ENCODE measurements around the gene ZNF438.

Gene ZNF438

DNA sequence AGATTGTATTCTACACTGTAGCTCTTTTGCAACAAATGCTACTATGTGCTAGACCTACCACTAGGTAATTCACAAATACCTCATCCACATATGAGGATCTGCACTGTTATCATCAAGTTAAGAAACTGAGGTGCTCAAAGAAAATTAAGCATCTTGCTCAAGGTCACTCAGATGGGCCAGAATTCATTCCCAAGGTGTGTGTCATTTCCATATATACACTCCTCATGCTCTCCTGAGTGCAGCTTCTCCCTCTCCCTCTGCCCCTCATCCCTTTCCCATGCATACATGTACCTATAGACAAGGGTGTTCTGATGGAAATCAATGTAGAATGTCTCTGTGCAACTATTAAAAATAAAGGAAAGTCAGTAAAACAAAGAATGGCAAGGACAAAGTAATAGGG is 146.2 kb downstream of the ZNF438 start:
- DNase-seq (ENCODE audit: low read depth, low spot score): no peak

DNA sequence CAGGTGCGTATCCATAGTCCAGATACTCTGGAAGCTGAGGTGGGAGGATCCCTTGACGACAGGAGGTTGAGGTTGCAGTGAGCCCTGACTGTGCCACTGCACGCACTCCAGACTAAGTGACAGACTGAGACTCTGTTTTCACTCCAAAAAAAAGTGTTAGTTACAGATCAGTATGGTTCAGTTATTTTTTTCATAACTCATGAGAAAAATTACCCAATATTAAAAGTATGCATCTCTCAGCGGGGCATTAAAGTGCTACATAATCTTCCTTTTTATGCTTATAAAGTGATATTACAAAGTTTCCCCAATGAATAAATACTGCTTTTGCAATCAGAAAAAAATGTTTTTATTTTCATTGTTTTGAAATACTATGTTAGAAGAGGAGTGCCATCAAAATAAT is 147.9 kb downstream of the ZNF438 start:
- no peak for DNase-seq (ENCODE audit: low read depth, low spot score)

DNA sequence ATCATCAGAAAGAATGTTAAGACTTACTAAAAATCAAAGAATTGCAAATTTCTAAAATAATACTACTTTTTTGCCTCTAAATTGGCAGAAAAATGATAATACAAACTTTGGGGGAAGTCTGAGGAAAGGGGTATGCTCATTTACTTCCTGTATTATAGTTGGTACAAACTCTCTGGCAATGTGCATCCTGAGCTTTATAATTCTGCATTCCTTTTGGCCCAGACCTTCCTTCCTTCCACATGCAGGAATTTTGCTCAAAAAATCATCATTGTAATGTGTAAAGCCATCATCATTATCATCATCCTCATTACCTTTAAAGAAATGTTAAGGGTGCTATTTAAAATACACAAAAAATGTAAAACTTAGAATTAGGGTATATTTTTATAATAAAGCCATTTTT is 148.5 kb downstream of the ZNF438 start:
- DNase-seq (ENCODE audit: low read depth, low spot score): no peak

DNA sequence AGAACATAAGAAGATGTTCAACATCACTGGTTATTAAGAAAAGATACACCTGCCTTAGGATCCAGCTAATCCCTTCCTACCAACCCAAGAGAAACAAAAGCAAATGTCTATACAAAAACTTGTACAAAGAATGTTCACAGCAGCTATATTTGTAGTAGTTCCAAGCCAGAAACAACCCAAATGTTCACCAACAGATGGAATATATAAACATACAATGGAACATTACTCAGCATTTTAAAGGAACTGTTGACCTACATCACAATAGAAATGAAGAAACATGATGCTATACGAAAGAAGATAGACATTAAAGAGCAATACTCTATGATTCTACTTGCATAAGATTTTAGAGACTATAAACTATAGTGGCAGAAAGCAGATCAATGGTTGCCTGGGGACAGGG is 149.4 kb downstream of the ZNF438 start:
- no peak for DNase-seq (ENCODE audit: low read depth, low spot score)

DNA sequence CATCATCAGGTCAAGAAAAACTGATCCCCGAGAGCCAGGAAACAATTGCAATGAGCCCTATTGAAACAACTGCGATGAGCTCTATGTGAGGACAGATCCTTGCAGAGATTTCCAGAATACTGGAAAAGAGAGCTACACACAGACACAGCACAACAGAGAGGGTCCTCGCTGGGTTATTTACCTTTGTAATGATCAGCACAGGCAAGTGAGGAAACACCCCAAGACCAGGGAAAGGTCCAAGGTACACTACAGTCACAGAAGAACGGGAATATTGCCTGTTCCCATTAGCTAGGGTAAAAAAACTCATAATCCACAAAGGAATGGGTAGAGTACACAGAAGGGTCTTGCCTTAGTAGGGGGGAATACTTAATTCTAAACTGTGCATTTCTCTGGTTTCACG is 152.7 kb downstream of the ZNF438 start:
- DNase-seq (ENCODE audit: low read depth, low spot score): no peak

DNA sequence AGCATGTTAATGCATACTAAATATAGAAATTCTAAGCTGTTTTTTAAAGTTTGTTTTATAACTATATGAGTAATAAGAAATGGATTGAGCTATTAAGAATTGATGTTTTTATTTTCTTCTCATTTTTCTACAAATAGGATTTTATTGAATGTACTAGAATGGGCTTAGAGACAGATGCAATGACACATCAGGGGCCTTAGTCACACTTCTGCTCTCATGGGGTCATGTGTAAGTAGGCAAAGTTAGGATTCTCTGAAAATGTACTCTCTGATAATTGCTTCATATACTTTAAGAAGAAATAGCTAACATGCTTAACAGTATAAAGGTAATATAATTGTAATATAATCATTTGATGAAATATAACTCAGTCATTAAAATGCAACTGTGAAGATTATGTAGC is 154.6 kb downstream of the ZNF438 start:
- DNase-seq (ENCODE audit: low read depth, low spot score): no peak

DNA sequence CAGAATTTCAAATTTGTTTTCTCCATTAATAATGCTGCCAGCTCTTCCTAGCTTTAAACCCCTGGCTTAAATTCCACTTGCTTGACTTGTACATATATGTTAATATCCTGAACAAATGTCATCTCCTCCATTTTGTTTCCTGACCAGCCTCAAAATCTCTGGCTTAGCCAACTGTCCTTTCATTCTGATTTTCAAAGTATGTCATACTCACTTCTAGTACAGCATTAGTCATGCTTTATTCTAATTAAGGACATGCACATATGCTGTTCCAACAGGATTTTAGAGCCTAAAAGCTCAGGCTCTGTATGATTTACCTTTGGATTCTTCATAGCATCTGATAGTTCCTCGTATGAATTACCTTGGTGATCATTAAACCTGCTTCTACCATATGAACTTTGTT is 158.3 kb downstream of the ZNF438 start:
- no peak for DNase-seq (ENCODE audit: low read depth, low spot score)

DNA sequence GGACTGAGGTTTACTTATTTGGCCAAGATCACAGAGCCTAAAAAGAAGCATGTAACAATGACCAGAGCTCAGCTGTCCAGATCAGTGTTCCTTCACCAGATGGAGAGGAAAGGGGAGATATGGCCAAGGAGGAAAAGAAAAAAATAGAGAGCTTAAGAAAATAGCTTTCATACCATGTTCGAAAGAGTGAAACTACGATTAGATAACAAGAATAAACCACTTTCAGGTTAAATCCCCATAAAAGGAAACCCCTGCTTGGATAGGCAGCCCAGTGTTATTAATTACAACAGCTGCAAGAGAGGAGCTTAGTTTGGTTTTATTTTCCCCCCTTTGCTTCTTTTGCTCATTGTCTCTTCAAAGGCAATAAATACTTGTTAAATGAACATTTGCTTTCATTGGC is 160.8 kb downstream of the ZNF438 start:
- DNase-seq (ENCODE audit: low read depth, low spot score): no peak

DNA sequence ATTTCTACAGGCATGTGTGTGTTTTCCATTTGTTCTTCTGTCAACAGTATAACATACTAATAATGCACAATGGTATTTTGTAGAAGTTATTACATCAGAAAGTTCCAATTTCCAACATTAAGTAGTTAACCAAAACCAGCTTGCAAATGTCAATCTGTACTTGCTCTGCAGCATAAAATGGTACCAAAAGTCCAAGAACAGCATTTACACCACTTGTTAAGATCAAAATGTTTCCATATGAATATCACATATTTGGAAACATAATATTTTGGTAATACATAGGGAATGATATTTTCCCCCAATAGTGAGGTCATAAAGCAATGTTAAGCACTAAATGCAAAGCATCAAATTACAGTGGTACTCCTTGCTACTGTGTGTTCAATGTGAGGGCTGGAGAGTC is 162.1 kb downstream of the ZNF438 start:
- no peak for DNase-seq (ENCODE audit: low read depth, low spot score)

DNA sequence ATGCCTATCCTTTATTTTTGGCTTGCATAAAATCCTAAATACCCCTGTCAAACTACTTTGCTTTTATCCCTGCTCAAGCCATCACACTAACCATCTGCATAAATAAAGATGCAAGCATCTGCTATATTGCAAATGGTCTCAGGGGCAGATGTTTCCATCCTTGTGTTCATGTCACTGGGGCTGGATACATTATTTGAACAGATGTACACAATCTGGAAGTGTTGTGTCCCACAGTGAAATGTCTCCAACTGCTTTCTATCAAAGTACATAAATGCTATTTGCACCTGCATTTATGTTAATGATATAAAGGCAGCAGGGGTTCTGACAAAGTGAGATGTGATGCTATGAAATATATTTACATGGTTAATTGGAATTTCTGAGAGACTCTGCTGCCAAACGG is 163.1 kb downstream of the ZNF438 start:
- DNase-seq (ENCODE audit: low read depth, low spot score): no peak

DNA sequence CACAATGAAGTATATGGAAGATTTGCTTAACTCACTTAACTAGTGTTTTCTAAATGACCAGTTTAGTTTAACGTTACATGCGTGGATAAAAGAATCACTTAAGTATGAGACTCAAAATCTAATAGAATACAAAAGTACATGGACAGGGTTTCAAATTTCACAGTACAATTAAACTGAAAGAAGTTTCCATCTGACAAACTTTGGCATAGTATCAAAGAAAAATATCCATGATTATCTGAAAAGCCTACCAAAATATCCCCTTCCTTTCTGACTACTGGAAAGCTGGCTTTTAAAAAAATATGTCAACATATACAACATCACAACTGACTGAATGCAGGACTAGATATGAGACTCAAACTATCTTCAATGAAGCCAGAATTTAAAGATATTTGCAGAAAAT is 164.8 kb downstream of the ZNF438 start:
- DNase-seq (ENCODE audit: low read depth, low spot score): no peak

DNA sequence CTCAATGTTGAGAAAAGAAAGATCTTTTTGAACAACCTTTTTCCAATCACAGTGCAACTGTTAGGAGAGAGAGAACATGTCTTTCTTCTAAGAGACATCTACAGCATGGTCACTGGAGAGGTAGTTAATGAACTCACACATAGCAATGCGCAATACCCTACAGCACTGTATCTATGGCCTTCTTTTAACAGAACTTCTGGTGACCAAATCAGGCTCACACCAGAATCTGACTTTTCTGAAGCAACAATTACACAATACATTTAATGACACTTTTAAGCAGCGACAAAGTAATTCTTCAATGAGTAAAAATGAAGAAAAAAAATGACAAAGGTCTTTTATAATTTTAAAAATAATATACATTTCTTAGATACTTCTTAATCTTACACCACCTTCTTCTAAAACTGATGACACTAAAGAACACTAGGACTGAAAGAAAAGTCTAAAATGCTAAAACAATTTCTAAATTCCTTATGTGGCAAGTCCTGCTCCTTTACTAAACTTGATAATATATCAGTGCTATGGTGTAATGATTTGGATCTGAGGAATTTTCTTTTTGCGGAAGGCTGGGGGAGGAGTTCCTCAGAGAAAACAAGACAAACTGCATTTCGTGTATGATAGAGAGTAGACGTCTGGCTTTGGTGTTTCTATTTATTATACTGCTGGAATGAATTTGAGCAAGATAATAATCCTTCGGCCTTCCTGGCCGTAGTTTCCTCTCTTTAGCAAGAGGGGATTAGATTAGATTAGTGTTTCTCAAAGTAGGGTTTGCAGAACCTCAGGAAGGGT is 166.3 kb downstream of the ZNF438 start:
- DNase-seq (ENCODE audit: low read depth, low spot score): no peak

DNA sequence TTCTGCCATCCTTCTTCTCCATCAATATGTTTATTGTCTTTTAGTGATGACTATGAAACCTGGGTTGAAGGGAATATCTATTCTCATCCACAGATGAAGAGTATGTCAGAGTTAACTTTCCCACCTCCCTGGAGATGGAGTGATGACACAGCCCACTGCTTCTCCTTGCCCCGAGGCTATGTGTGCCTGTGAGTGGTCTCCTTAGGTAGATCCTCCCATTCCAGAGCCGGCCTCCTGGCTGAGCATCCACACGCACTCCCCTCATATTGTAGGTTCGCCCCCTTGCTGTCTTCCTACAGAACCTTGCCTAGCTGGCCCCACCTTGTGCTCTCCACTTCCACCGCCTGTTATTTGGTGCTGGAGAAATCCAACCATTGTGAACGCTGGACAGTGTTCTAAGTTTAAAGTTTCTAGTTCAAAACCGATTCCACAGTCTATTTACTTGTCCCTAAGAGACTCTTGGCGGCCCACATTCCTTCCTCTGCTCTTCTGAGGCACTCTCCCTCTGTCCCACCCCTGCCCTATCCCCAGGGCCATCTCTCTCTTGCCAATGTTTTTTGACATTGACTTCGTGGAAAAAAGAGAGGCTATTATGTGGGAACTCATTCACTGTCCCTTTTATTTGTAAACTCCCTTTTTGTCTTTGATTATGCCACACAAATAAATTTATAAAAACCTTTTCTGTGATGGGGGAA is 168.0 kb downstream of the ZNF438 start:
- DNase-seq (ENCODE audit: low read depth, low spot score): no peak

DNA sequence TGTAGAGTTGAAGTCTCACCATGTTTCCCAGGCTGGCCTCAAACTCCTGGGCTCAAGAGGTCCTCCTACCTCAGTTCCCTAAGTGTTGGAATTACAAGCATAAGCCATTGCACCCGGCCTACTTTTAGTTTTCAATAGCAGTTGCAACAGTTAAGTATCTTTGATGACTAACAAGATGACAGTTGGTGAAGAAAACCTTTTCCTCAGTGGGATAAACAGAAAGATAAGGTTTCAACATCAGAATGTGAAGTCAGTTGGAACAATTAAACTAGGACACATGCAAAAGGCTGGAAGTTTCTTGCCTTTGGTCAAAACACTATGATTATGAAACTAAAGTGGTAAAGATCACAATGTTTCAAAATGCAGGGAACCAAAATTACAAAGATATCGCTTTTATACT is 169.2 kb downstream of the ZNF438 start:
- DNase-seq (ENCODE audit: low read depth, low spot score): no peak

DNA sequence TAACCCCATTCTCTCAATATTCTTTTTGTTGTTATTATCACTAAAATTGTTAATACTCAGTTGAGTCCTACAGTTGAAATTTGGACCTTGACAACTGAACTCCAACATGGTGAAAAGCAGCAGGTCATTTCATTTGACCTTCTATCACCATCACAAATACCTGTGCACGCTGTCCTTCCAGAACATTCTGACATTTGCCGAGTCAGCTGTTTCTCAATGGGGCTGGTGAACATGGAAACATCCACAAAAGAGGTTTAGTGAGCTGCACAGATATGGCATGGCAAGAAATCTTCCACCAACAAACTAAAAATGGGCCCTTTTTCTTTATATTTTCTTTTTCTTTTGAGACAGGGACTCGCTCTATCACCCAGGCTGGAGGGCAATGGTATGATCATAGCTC is 169.7 kb downstream of the ZNF438 start:
- no peak for DNase-seq (ENCODE audit: low read depth, low spot score)

DNA sequence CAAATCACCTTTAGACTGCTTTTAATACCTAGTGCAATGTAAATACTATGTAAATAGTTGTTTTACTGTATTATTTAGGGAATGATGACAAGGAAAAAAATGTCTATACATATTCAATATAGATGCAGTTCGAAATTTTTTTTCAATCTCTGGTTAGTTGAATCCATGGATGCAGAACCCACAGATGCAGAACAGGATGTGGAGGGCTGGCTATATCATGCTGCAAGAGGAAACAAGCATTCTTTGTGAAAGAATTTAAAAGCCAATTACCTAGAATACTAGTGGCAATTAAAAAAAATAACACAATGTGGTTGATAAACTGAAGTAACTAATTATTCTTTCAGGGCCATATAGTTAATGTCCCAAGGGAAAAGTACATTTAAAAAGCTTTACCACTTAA is 170.4 kb downstream of the ZNF438 start:
- DNase-seq (ENCODE audit: low read depth, low spot score): no peak

DNA sequence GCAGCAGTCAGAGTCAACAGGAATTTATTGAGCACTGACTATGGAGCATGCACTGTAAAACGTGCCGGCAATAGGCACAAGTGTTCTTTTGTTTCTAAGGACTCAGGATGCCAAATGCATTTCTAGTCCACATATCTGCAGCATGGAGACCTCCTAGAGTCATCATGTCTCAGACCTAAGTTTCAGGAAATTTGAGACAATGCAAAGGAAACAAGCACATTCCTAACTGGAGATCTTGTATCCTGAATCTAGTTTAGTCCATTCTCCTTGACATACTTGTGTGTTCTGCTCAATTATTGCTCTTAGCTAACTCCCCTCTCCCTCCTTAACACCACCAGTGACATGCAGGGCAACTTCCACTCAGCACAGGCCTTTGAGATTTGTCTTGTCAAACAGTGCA is 173.2 kb downstream of the ZNF438 start:
- DNase-seq (ENCODE audit: low read depth, low spot score): no peak

DNA sequence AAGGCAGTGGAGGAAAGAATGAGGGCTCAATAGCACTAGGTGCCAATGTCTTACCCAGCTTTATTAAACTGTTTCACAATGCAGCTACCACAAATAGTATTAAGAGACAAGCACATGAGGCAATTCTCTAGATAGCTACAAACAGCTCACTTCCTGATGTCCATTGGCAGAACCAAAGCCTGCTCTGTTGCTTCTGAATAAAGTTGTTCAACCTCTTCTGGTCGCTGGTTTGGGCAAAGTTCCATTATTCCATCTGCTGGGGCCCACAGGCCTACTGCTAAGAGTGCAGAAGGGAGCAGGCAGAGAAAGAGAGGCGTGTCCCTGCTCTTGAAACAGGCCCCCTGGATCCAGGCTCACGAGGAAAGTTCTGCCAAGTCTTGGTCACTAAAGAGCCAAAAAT is 173.9 kb downstream of the ZNF438 start:
- peak; percentile 18 for DNase-seq (ENCODE audit: low read depth, low spot score)

DNA sequence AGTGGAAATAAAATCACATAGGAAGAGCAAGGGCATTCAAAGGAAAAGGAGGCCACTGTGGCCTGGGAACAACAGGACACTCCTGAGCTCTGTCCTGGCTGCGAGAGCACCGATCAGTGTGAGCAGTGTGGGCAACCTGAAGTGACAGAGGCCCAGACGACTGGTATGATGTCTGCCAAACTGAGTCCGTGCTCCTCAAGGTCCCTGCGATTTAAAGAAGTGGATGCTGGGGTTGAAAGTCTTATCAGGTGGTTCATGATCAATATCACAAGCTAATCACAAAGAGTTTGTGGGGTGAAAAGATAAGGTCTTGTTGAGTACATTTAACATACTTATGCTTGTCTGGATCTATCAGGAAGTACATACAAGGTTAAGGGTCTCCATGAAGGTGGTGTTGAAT is 176.5 kb downstream of the ZNF438 start:
- no peak for DNase-seq (ENCODE audit: low read depth, low spot score)

DNA sequence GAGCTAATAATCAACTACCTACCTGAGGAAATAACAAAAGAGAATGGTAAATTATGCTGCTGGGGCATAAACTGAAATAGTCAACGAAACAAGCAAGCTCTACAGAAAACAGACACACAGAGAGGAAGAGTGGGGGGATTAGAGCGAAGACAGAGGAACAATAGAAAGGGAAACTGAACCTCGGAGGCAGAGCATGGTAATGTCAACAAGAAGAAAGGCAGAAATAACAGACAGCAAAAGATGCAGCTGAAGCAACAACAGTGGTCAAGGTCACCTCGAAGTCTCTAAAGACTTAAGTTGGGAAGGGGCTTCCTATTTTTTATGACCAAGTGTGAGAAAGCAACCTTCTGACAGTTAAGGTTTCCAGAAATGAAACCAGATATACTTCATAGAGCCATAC is 177.0 kb downstream of the ZNF438 start:
- DNase-seq (ENCODE audit: low read depth, low spot score): no peak

DNA sequence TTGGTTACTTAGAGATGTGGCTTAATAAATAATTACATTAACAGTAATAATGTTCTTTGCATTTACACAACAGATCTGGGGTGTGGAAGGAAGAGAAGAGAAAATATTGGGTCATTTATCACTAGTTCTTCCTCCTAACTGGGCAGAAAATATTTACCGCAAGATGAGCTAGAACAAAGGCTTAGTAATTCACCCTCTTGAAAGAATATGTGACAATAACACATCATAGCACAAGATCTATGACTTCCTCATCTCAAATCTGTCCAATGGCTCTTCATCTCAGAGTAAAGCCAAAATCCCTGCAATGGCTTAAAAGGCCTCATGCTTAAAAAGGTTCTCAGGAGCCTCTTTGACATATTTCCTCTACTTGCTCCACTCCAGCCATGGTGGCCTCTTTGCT is 178.6 kb downstream of the ZNF438 start:
- no peak for DNase-seq (ENCODE audit: low read depth, low spot score)

DNA sequence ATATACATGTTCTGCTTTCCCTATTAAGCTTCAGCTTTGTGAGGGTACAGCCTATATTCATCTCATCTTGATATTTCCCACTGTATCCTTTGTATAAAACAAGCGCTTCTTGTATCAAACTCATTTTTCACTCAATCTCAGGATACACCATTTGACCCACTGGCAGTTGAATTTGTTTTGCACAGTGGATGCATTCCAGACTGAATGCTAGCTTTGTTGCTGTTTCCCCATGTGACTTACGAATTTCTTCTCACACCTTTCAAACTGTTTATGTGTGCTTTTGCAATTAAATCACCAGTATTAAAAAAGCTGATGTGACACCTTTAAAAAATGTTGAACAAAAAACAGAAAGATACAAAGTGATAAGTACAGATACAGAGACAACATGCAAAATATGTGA is 180.9 kb downstream of the ZNF438 start:
- DNase-seq (ENCODE audit: low read depth, low spot score): no peak

DNA sequence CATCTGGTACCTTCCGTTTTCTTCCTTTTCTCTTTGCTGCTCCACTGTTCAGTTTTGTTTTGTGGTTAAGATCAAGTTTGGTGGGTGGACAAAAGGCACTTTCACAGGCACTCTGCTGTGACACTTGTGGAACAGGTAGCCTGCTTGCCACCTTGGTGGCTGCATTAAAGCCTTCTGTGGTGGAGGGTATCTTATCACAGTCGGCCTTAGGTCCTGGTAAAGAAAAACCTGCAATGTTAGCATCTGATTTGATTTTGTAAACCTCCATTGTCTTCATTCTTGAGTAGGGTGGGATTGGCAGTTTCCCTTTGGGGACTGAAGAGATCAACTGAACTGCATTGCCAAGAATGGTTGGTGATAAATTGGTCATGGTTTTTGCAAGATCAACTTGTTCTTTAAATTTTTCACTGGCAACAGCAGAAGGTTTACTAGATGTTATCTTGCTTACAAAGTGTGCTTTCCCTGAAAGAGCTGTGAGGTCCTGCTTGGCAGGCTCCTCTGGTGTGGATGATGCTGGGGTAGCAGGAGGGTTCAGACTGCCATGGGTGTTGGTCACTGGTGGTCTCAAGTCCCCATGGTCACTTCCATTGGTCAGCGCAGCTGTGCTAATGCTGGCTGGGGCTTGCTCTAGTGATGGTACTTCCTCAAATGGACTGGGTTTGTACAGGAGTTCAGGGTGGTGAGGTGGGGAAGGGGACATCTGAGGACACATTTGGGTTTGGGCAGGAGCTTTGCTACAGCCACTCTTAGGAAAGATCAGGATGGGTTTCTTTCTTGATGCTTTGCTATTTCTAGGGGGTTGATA is 182.2 kb downstream of the ZNF438 start:
- DNase-seq (ENCODE audit: low read depth, low spot score): no peak
